Vagina (tissue), 2 donors: Measurements from ENCODE around the gene SCN5A. TPM values are rescaled to one million over a fixed set of nuclear protein-coding genes. Genes with fewer than 3 reads are reported as not detected.

Source experiments
- DNase-seq, 2 donors: peaks; one replicate each; pipeline ENCODE4 v3.0.0-alpha.2; 2017; ENCODE audit errors: extremely low spot score in 2 of 2
- H3K27ac ChIP-seq: fragments of 200-600 bp; sonication (generic); one replicate; pipeline ENCODE4 v1.5.1; 2019
- H3K27me3 ChIP-seq: fragments of 200-600 bp; sonication (generic); one replicate; pipeline ENCODE4 v1.5.1; 2019
- H3K36me3 ChIP-seq, 2 donors: fragments of 200-600 bp; sonication (generic); one replicate each; pipeline ENCODE4 v1.5.1; 2017 to 2019
- H3K4me1 ChIP-seq: fragments of 200-600 bp; sonication (generic); one replicate; pipeline ENCODE4 v1.5.1; 2019
- H3K4me3 ChIP-seq, 2 donors: fragments of 200-600 bp; sonication (generic); 1 replicate in 1 of 2; 2 replicates in 1 of 2; pipeline ENCODE4 v1.5.1; 2016 to 2019
- H3K9me3 ChIP-seq: fragments of 200-600 bp; sonication (generic); one replicate; pipeline ENCODE4 v1.5.1; 2019
- CTCF ChIP-seq, 3 experiments: fragments of 450-650 bp in 2 of 3; fragments of 200-600 bp in 1 of 3; sonication (generic) in 1 of 3; IDR thresholded peaks; one replicate each; pipeline ENCODE4 v1.5.1; 2017 to 2019; ENCODE audit warnings: antibody characterized with exemption in 3 of 3, mild to moderate bottlenecking in 2 of 3, moderate library complexity in 2 of 3
- POLR2A ChIP-seq, 2 donors: fragments of 450-650 bp; IDR thresholded peaks; one replicate each; pipeline ENCODE4 v1.6.1; 2017; ENCODE audit warnings: antibody characterized with exemption in 2 of 2, mild to moderate bottlenecking in 2 of 2, moderate library complexity in 2 of 2
- POLR2AphosphoS5 ChIP-seq, 2 donors: sonication (generic); formaldehyde crosslinking; IDR thresholded peaks; one replicate each; pipeline ENCODE4 v1.9.0; 2017; ENCODE audit warnings: antibody characterized with exemption in 2 of 2, mild to moderate bottlenecking in 2 of 2, low read depth in 1 of 2; ENCODE audit not compliant: insufficient read depth in 1 of 2
- intact Hi-C: fragments of 100-400 bp; cut with DNase I; formaldehyde crosslinking; loops from one replicate; pipeline ENCODE4 v1.15.1; 2023
- total RNA-seq: library from RNA; depleted of rRNA; stranded (reverse); fragments of >200 nt; gene quantifications from one replicate; pipeline ENCODE4 v1.2.3, GENCODE V29; 2016

The SCN5A gene
- total RNA-seq, 1 donor from 2014 or later = 9.3 TPM

GRCh38 chr3:38515367-38515766, 134.1 kb downstream of the SCN5A start:
- peaks cover 0 to 6% of the 10 kb centered on the region in 2 donors for H3K36me3 ChIP-seq
- no peak for DNase-seq
- no peak overlapping the region for H3K4me3 ChIP-seq
- H3K27me3 ChIP-seq = no peaks in the 10 kb centered on the region
- H3K4me1 ChIP-seq = no peaks in the 10 kb centered on the region
- no peak overlapping the region for H3K27ac ChIP-seq
- intact Hi-C loops = no loop called here
- no peaks in the 10 kb centered on the region for H3K9me3 ChIP-seq
- no peak for TF ChIP-seq CTCF (IDR thresholded peaks at IDR 0.05)
- no peak for TF ChIP-seq POLR2A (IDR thresholded peaks at IDR 0.05)
- TF ChIP-seq POLR2AphosphoS5 (IDR thresholded peaks at IDR 0.05; ENCODE audit: insufficient read depth in 1 of 2, low read depth in 1 of 2) = no peak

- Histone ChIP-seq H3K36me3 (peaks cover 0 to 18% of the 10 kb centered on the region in 2 donors), H3K9me3 (no peaks in the 10 kb centered on the region), H3K4me1 (no peaks in the 10 kb centered on the region), H3K4me3 (no peak overlapping the region), H3K27me3 (no peaks in the 10 kb centered on the region), H3K27ac (no peak overlapping the region)
- intact Hi-C loops = no loop called here
- no peak for TF ChIP-seq POLR2A (IDR thresholded peaks at IDR 0.05)
- no peak for TF ChIP-seq CTCF (IDR thresholded peaks at IDR 0.05)
- TF ChIP-seq POLR2AphosphoS5 (IDR thresholded peaks at IDR 0.05; ENCODE audit: insufficient read depth in 1 of 2, low read depth in 1 of 2) = no peak
- no peak for DNase-seq
Measured at GRCh38 chr3:38511546-38511945, 137.9 kb downstream of the SCN5A start.

GRCh38 chr3:38510631-38511030, 138.9 kb downstream of the SCN5A start:
- Histone ChIP-seq H3K4me1 (no peaks in the 10 kb centered on the region), H3K27ac (no peak overlapping the region), H3K9me3 (no peaks in the 10 kb centered on the region), H3K27me3 (no peaks in the 10 kb centered on the region), H3K36me3 (peaks cover 0 to 18% of the 10 kb centered on the region in 2 donors), H3K4me3 (no peak overlapping the region)
- intact Hi-C loops = no loop called here
- DNase-seq = no peak
- no peak for TF ChIP-seq POLR2A (IDR thresholded peaks at IDR 0.05)
- no peak for TF ChIP-seq CTCF (IDR thresholded peaks at IDR 0.05)
- TF ChIP-seq POLR2AphosphoS5 (IDR thresholded peaks at IDR 0.05; ENCODE audit: insufficient read depth in 1 of 2, low read depth in 1 of 2) = no peak

- H3K9me3 ChIP-seq = no peaks in the 10 kb centered on the region
- DNase-seq = no peak
- intact Hi-C loops = no loop called here
- peaks cover 0 to 18% of the 10 kb centered on the region in 2 donors for H3K36me3 ChIP-seq
- H3K4me3 ChIP-seq = no peak overlapping the region
- no peak overlapping the region for H3K27ac ChIP-seq
- no peak for TF ChIP-seq CTCF (IDR thresholded peaks at IDR 0.05)
- no peak for TF ChIP-seq POLR2A (IDR thresholded peaks at IDR 0.05)
- TF ChIP-seq POLR2AphosphoS5 (IDR thresholded peaks at IDR 0.05; ENCODE audit: insufficient read depth in 1 of 2, low read depth in 1 of 2) = no peak
- no peaks in the 10 kb centered on the region for H3K4me1 ChIP-seq
- no peaks in the 10 kb centered on the region for H3K27me3 ChIP-seq
Measured at GRCh38 chr3:38509732-38510131, 139.8 kb downstream of the SCN5A start.

GRCh38 chr3:38507120-38507519, 142.4 kb downstream of the SCN5A start:
- Histone ChIP-seq H3K36me3 (peaks cover 0 to 24% of the 10 kb centered on the region in 2 donors), H3K27ac (no peak overlapping the region)

More at GRCh38 chr3:38507120-38507519, 142.4 kb downstream of the SCN5A start:
- Histone ChIP-seq H3K9me3 (no peaks in the 10 kb centered on the region), H3K4me3 (no peak overlapping the region), H3K27me3 (no peaks in the 10 kb centered on the region), H3K4me1 (no peaks in the 10 kb centered on the region)
- TF ChIP-seq POLR2AphosphoS5 (IDR thresholded peaks at IDR 0.05; ENCODE audit: insufficient read depth in 1 of 2, low read depth in 1 of 2) (no peak), POLR2A (IDR thresholded peaks at IDR 0.05) (no peak), CTCF (IDR thresholded peaks at IDR 0.05) (no peak)
- no peak for DNase-seq
- intact Hi-C loops = no loop called here
